Measurements from ENCODE around the gene PAK6.

PAK6 gene

DNA sequence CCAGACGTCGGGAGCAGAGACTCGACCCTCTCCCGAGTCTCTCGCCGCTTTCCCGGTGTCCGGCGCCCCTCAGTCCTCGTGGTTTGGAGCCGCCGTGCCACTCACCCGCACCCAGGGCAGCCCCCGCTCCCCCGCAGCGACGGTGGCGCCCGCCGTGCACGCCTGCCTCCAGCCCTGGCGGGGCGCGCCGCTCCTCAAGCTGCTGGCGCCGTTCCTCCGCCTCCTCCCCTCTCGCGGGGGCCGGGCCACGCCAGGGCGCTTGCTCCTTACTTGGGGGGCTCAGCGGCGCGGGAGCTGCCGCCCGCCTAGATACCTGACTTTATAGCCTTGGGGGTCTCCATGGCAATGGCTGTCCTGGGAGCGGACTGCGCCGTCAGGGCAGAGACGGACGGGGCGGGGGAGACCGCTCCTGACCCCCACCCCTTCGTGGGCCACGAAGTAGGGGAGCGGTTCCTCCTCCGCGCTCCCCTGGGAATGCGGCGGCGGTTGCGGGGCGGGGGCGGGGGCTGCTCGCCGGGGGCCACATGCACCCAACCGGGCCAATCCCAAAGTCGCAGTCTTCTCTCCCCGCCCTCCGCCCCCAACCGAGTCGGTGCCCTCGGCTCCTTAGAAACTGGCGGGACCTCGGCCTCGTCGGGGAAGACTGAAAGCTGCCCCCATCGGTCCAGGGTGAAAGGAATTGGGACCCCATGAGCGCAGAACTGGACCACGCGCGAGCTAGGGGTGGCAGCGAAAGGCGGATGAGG is 44.2 kb downstream of the PAK6 start, which contains the start of gene ANKRD63:
Gene ANKRD63, minus strand, starts transcription at position 196 of the 746 bp plus-strand sequence. CDS start 478 bp downstream, outside the sequence.
- no peaks in the 10 kb centered on the region for H4K20me1 ChIP-seq (ENCODE audit: low read depth, low read length)
- no peak; the same call in 1 of the 2 replicates for TF ChIP-seq EZH2phosphoT487 (conservative IDR thresholded peaks at IDR 0.05; ENCODE audit: low read length)
- TF ChIP-seq, protein P1, sequence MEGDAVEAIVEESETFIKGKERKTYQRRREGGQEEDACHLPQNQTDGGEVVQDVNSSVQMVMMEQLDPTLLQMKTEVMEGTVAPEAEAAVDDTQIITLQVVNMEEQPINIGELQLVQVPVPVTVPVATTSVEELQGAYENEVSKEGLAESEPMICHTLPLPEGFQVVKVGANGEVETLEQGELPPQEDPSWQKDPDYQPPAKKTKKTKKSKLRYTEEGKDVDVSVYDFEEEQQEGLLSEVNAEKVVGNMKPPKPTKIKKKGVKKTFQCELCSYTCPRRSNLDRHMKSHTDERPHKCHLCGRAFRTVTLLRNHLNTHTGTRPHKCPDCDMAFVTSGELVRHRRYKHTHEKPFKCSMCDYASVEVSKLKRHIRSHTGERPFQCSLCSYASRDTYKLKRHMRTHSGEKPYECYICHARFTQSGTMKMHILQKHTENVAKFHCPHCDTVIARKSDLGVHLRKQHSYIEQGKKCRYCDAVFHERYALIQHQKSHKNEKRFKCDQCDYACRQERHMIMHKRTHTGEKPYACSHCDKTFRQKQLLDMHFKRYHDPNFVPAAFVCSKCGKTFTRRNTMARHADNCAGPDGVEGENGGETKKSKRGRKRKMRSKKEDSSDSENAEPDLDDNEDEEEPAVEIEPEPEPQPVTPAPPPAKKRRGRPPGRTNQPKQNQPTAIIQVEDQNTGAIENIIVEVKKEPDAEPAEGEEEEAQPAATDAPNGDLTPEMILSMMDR (IDR thresholded peaks at IDR 0.05; ENCODE audit: insufficient read depth, low read length, poor library complexity, severe bottlenecking) = no peak
- no peaks in the 10 kb centered on the region for H3K79me2 ChIP-seq (ENCODE audit: insufficient read depth, low read length)
- H2AFZ ChIP-seq (ENCODE audit: low read depth, low read length, severe bottlenecking) = peak within 1 kb of the TSS; percentile 72
- H3K4me2 ChIP-seq (ENCODE audit: low read depth, low read length, poor library complexity, severe bottlenecking) = peak within 1 kb of the TSS; percentile 59
- H3K4me3 ChIP-seq (ENCODE audit: insufficient read depth, low read length, poor library complexity, severe bottlenecking) = peak within 1 kb of the TSS; percentile 43
- no peaks in the 10 kb centered on the region for H3K27me3 ChIP-seq (ENCODE audit: low read length)
- no peak within 1 kb of the TSS for H3K27ac ChIP-seq (ENCODE audit: low read depth, low read length)
- H3K9ac ChIP-seq (ENCODE audit: low read length) = peak within 1 kb of the TSS; percentile 41
- no peaks in the 10 kb centered on the region for H3K36me3 ChIP-seq (ENCODE audit: low read length)
- H3K9me3 ChIP-seq (ENCODE audit: insufficient read depth, low read length) = no peaks in the 10 kb centered on the region
- no peaks in the 10 kb centered on the region for H3K9me2 ChIP-seq (replicated peaks; ENCODE audit: insufficient read depth, low read length)
- no peaks in the 10 kb centered on the region for H3F3A ChIP-seq (ENCODE audit: insufficient read depth)

DNA sequence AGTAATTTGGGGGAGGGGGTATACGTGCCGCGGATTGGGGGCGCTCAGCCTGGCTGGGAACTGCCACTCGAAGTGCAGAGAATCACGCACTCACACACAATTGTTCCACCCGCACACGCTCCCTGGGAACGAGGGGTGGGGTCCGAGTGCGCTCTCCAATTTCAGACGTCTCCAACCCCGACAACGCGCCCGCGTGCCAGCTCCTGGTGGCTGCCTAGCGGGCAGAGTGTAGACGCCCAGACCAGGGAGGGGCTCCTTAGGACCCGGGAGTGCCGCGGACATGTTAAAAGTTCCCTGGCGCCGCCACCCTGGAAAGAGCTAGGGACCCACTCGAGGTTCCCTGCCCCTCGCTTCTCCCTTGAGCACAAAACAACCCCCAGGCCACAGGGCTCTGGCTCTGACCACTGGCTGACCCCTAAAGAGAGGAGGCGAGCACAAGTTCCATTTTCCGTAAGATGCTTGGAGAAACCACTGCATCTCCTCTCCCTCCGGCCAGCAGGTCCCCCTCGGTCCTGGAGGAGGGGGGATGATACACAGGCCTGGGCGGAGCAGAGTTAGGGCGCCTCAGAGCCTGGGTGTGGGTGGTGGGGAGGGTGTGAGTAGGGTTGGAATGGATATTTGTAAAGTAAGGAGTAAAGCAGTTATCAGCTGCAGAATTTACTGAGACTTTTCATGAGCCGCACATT is 44.9 kb downstream of the PAK6 start:
- H3K36me3 ChIP-seq (ENCODE audit: low read length) = no peaks in the 10 kb centered on the region
- no peaks in the 10 kb centered on the region for H3K27me3 ChIP-seq (ENCODE audit: low read length)
- H3K27ac ChIP-seq (ENCODE audit: low read depth, low read length) = no peak overlapping the region
- no peak overlapping the region for H3K4me3 ChIP-seq (ENCODE audit: insufficient read depth, low read length, poor library complexity, severe bottlenecking)
- H3F3A ChIP-seq (ENCODE audit: insufficient read depth) = no peaks in the 10 kb centered on the region
- no peaks in the 10 kb centered on the region for H3K9me2 ChIP-seq (replicated peaks; ENCODE audit: insufficient read depth, low read length)
- H3K9me3 ChIP-seq (ENCODE audit: insufficient read depth, low read length) = no peaks in the 10 kb centered on the region
- TF ChIP-seq EZH2phosphoT487 (conservative IDR thresholded peaks at IDR 0.05; ENCODE audit: low read length) = no peak
- TF ChIP-seq, protein P1 (IDR thresholded peaks at IDR 0.05; ENCODE audit: insufficient read depth, low read length, poor library complexity, severe bottlenecking) = no peak
- H3K79me2 ChIP-seq (ENCODE audit: insufficient read depth, low read length) = no peaks in the 10 kb centered on the region
- no peak overlapping the region for H3K4me2 ChIP-seq (ENCODE audit: low read depth, low read length, poor library complexity, severe bottlenecking)
- no peaks in the 10 kb centered on the region for H4K20me1 ChIP-seq (ENCODE audit: low read depth, low read length)
- H3K9ac ChIP-seq (ENCODE audit: low read length) = no peak overlapping the region
- H2AFZ ChIP-seq (ENCODE audit: low read depth, low read length, severe bottlenecking) = no peak overlapping the region

DNA sequence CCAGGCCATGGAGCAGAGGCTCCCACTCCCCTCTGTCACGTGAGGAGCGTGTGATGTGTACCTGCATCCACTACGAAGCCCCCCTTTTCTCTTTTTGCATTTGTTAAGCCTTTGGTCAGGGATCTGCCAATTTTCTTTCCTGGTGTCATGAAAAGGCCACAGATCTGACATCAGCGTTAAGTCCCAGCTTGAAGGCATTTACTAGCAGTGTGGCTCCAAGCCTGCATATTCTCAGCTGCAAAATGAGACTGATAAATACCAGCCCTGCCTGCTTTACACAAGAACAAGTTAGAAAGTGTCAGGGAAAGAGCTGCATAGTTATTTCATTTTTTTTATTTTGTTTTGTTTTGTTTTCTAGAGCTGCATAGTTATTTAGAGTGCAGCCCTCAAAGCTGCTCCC is 46.3 kb downstream of the PAK6 start:
- Histone ChIP-seq H3K4me3 (ENCODE audit: insufficient read depth, low read length, poor library complexity, severe bottlenecking) (no peak overlapping the region), H3K4me2 (ENCODE audit: low read depth, low read length, poor library complexity, severe bottlenecking) (no peak overlapping the region), H3K27me3 (ENCODE audit: low read length) (no peaks in the 10 kb centered on the region), H3K79me2 (ENCODE audit: insufficient read depth, low read length) (no peaks in the 10 kb centered on the region), H2AFZ (ENCODE audit: low read depth, low read length, severe bottlenecking) (no peak overlapping the region), H3K27ac (ENCODE audit: low read depth, low read length) (no peak overlapping the region), H4K20me1 (ENCODE audit: low read depth, low read length) (no peaks in the 10 kb centered on the region), H3F3A (ENCODE audit: insufficient read depth) (no peaks in the 10 kb centered on the region), H3K36me3 (ENCODE audit: low read length) (no peaks in the 10 kb centered on the region), H3K9me3 (ENCODE audit: insufficient read depth, low read length) (no peaks in the 10 kb centered on the region), H3K9me2 (replicated peaks; ENCODE audit: insufficient read depth, low read length) (no peaks in the 10 kb centered on the region), H3K9ac (ENCODE audit: low read length) (no peak overlapping the region)
- no peak for TF ChIP-seq EZH2phosphoT487 (conservative IDR thresholded peaks at IDR 0.05; ENCODE audit: low read length)
- TF ChIP-seq, protein P1 (IDR thresholded peaks at IDR 0.05; ENCODE audit: insufficient read depth, low read length, poor library complexity, severe bottlenecking) = no peak
